ENCODE measurements around the gene FLYWCH1.

FLYWCH1 gene

DNA sequence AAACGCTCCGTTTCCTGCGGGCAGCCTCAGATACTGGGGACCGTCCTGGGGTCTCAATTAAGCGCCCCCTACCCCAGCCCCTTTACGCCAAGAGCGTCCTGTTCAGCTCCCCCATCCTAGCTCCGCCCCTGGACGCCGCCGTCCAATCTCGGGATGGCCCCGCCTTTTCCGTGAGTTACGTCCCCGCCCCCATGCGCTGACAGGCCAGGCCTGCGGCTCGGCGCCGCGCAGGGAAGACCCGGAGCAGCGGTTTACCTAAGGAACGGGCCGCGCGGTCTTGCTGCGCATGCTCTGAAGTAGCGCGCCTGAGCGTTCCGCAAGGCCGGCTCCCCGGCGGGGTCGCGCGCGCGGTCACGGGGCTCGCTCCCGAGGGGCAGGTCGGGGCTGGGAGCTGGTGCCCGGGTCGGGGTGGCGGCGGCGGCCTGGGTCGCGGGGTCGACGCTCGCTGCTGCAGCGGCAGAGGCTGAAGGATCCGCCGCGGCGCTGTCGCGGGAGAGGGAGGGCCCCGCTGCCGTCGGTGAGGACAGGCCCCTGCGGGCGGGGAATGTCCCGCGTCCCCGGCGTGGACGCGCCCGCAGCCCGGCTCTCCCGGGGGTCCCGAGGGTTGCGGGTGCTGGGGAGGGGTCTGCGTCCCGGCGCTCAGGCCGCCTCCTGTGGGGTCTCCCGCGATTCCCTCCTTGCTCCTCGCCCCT is at the start of gene FLYWCH1:
Gene FLYWCH1 (plus strand): TSS at position 294 of the 692 bp plus-strand sequence. CDS start 17,755 bp downstream, outside the sequence.
- peak; percentile 80 for DNase-seq

DNA sequence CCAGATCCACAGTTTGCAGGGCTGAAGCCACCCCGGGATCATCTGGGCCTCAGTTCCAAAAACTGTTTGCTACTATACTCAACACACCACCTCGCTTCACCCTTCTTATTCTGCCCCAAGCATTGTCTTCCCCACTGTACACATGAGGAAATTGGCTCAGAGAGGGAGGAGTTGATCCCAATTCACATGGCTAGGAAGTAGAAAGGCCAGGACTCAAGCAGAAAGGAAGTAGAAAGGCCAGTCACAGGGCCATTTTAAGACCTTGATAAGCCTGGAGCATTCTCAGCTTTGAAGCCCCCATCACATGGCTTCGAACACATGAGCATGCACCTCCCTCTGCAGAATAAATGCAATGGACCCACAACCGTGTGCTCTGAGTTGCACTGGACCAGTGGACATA is 46.1 kb upstream of the FLYWCH1 start:
- DNase-seq: no peak

GRCh38 chr16:2866431-2866830 is 45.3 kb upstream of the FLYWCH1 start:
- DNase-seq: no peak

DNA sequence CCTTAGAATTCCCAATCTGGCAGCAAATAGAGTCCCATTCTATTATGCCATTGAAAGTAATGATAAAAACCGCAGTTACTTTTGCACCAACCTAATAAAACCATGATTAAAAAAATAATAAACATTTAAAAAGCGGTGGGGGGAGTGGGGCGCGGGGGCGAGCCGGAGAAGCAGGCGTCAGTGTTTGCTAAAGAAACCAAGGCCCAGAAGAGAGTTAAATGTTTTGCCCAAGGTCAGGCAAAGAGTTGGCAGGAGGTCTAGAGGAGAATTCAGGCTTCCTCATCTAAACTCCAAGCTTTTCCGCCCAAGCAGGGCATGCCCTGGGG is 44.1 kb upstream of the FLYWCH1 start:
- DNase-seq: no peak

- peak; percentile 51 for DNase-seq
Observed at GRCh38 chr16:2867987-2868789, 43.5 kb upstream of the FLYWCH1 start.

DNA sequence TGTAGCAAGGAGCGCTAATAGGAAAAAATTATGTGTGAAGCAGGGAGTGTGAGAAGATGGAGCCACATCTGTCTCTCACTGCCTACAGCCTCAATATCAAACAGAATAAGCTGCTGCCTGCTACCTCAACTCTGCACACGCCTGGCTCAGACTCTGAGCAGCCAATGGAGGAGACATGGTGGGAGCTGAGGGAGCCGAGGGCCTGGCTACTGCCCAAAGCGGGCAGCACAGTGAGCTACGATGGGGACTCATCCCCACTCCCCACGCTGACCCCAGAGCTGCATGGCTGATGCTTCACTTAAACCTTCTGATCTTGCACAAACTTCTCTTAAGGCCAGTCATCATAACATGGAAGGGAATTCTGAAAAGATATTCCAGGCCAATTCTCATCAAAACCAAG is 39.8 kb upstream of the FLYWCH1 start:
- DNase-seq: no peak

GRCh38 chr16:2874032-2874911 is 37.5 kb upstream of the FLYWCH1 start:
- DNase-seq: no peak

GRCh38 chr16:2874912-2875362 is 36.8 kb upstream of the FLYWCH1 start:
- DNase-seq: peak; percentile 9

DNA sequence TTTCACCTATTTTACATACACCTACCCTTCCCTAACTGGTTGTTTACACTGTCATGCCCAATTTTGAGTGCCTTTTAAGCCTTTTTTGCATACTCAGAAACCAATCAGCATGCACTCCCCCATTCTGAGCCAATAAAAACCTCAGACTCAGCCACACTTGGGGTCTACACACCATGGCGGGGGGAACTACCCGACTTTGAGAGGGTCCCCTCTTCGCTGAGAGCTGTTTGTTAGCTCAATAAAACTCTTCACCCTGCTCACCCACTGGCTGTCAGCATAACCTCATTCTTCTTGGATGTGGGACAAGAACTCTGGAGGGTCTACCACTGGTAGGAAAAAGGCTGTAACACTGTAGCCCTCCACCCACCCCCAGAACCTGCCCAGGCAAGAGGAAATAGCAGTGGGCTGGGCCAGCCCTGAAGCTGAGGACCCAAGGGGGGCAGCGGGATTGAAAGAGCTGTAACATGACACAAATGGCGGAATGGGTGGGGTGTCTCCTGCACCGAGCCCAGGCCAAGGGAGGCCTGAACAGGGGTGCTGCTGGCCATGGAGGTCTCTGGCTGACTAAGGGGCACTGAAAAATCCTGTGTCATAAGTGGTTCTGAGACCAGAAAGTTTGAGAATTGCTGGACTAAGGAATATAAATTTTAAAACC is 31.8 kb upstream of the FLYWCH1 start:
- no peak for DNase-seq

GRCh38 chr16:2881783-2882649 is 29.7 kb upstream of the FLYWCH1 start:
- DNase-seq: no peak

DNA sequence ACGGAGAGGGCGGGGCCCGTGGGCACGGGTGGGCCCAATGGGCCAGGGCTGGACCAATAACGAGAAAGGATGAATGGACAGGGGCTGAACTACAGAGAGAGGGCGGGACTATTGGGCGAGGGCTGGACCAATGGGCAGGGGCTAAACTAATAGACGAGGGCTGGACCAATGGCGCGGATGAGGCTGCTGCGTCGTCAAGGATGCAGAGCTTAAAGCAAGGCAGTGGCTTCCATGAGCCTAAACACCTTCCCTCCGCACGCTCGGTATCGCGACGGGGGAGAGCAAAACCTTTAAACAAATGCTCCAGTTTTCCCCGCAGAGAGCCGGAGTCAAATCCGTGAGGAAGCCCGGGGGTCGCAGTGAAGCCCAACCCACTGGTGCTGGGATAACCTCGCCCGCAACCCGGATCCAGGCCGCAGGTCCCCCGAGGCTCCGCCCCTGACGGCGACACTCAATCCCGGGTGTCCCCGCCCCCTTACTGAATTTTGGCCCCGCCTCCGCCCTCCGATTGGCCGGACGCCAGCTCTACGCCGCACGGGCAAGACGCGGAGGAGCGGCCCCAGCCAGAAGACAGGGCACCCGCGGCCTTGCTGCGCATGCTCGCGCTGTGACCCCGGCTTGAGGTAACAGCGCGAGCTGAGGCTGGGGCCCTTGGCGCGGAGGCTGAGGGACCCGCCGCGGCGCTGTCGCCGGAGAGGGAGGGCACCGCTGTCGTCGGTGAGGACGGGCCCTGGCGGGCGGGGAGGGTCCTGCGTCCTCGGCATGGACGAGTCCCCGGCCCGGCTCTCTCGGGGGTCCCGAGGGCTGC is 28.9 kb upstream of the FLYWCH1 start, which contains the start of gene FLYWCH2:
Gene FLYWCH2 (plus strand): TSS at position 566 of the 808 bp plus-strand sequence. CDS start 13,235 bp downstream, outside the sequence.
- peak; percentile 96 for DNase-seq

DNA sequence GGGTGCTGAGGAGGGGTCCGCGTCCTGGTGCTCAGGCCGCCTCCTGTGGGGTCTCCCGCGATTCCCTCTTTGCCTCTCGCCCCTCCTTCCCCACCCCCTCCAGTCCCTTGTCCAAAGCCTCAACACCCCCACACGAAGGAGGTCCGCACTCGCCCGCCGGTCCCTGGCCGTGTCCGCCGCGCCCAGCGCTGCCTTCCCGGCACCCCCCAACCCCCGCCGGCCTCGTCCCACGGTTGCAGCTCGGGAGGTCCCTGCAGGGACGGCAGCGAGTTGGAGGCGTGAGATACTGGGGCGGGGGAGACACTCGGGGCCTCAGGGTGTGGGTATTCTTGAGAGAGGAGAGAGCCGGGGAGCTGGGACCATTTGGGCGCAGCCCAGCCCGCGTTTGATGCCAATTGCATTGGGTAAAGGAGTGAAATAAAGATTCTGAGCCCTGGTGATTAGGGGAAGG is 28.2 kb upstream of the FLYWCH1 start:
- no peak for DNase-seq

DNA sequence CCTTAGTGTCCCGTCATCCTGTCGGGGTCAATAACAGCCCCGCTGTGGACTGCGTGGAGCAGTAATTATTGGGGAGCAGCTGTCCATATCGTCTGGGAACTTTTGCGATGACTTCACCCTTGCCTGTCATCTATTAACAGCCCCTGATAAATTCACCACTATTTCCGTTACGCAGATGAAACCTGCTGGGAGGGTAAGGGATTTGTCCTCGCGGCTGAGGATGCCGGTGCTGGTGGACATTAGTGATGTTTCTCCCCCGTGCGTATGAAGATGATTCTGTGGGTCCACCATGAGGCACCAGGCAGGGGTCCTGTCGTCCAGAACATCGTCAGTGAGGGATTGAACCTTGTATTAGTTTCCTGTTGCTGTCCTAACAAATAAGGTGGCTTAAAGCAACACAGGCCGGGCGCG is 27.7 kb upstream of the FLYWCH1 start:
- no peak for DNase-seq

- no peak for DNase-seq
Observed at GRCh38 chr16:2894231-2894630, 17.5 kb upstream of the FLYWCH1 start.

GRCh38 chr16:2895813-2896212 is 15.9 kb upstream of the FLYWCH1 start:
- no peak for DNase-seq

GRCh38 chr16:2896480-2897010 is 15.2 kb upstream of the FLYWCH1 start:
- no peak for DNase-seq

DNA sequence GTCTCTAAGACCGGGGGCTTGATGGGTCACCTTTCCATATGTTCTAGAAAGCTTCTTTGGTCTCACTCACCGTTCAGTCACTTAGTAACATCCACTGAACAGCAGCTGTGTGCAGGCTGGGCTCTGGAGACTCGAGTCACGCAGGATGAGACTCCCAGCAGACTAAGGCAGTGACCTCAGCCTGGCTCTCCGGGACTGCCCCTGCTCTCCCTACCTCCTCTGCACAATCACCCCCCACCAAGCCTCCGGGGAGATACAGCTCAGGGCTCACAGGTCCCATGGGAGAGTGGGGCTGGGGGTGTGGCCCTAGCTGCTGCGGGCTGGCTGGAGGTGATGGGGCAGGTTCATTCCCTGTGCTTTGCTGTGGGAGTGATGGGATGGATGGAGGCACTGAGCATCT is 14.6 kb upstream of the FLYWCH1 start:
- DNase-seq: no peak

- DNase-seq: no peak
Observed at GRCh38 chr16:2898831-2899563, 12.7 kb upstream of the FLYWCH1 start.

- no peak for DNase-seq
Observed at GRCh38 chr16:2899564-2900072, 12.1 kb upstream of the FLYWCH1 start.
